Neural cell (in vitro differentiated cells): ENCODE results near the gene FLVCR1. TPM values are rescaled to one million over a fixed set of nuclear protein-coding genes. Genes with fewer than 3 reads are reported as not detected.

Source experiments
- H2AFZ ChIP-seq: fragments of 200-600, 300-800 bp; sonication (generic), shearing (Covaris generic); 2 replicates; pipeline ENCODE4 v1.6.0; 2014; ENCODE audit warnings: low read depth, mild to moderate bottlenecking, antibody characterized with exemption, low read length, moderate library complexity
- H3F3A ChIP-seq: fragments of 200-600 bp; shearing (Covaris generic); 2 replicates; pipeline ENCODE4 v1.6.1; 2016; ENCODE audit warnings: mild to moderate bottlenecking, moderate library complexity, mixed read lengths, antibody characterized with exemption, low read length; ENCODE audit not compliant: insufficient read depth, poor library complexity, severe bottlenecking
- H3K27ac ChIP-seq: fragments of 200-600, 300-800 bp; sonication (generic), shearing (Covaris generic); 2 replicates; pipeline ENCODE4 v1.5.1; 2014; ENCODE audit warnings: mild to moderate bottlenecking, low read length, moderate library complexity
- H3K27me3 ChIP-seq: fragments of 300-800, 200-600 bp; sonication (generic), shearing (Covaris generic); 2 replicates; pipeline ENCODE4 v1.6.0; 2014; ENCODE audit warnings: mild to moderate bottlenecking, low read depth, low read length, moderate library complexity; ENCODE audit not compliant: insufficient read depth
- H3K36me3 ChIP-seq: fragments of 300-800, 200-600 bp; sonication (generic), shearing (Covaris generic); 2 replicates; pipeline ENCODE4 v1.5.1; 2014; ENCODE audit warnings: mild to moderate bottlenecking, antibody characterized with exemption, low read length, moderate library complexity; ENCODE audit not compliant: insufficient read depth
- H3K4me2 ChIP-seq: fragments of 300-800, 200-600 bp; sonication (generic), shearing (Covaris generic); 2 replicates; pipeline ENCODE4 v1.6.0; 2014; ENCODE audit warnings: mild to moderate bottlenecking, low read length
- H3K4me3 ChIP-seq: fragments of 300-800, 200-600 bp; sonication (generic), shearing (Covaris generic); 2 replicates; pipeline ENCODE4 v1.5.1; 2014; ENCODE audit warnings: mild to moderate bottlenecking, low read length, moderate library complexity
- H3K79me2 ChIP-seq: fragments of 200-600 bp; shearing (Covaris generic); replicated peaks from 2 replicates; pipeline ENCODE4 v1.6.0; 2014; ENCODE audit warnings: mild to moderate bottlenecking, low read length, moderate library complexity; ENCODE audit not compliant: insufficient read depth
- H3K9ac ChIP-seq: fragments of 300-800, 200-600 bp; sonication (generic), shearing (Covaris generic); 2 replicates; pipeline ENCODE4 v1.6.1; 2016; ENCODE audit warnings: mild to moderate bottlenecking, low read length, mixed read lengths
- H3K9me2 ChIP-seq: fragments of 200-600 bp; shearing (Covaris generic); 2 replicates; pipeline ENCODE4 v1.6.1; 2016; ENCODE audit warnings: mild to moderate bottlenecking, low read length, mixed read lengths; ENCODE audit not compliant: insufficient read depth
- H3K9me3 ChIP-seq: fragments of 200-600, 300-800 bp; sonication (generic), shearing (Covaris generic); 2 replicates; pipeline ENCODE4 v1.6.1; 2016; ENCODE audit warnings: mild to moderate bottlenecking, mixed run types, low read length, moderate library complexity, mixed read lengths
- H4K20me1 ChIP-seq: fragments of 200-600 bp; shearing (Covaris generic); 2 replicates; pipeline ENCODE4 v1.6.1; 2016; ENCODE audit warnings: mild to moderate bottlenecking, mixed run types; ENCODE audit not compliant: insufficient read depth
- EP300 ChIP-seq: fragments of 450-650 bp; conservative IDR thresholded peaks from 2 replicates; pipeline ENCODE4 v1.6.1; 2014; ENCODE audit warnings: antibody characterized with exemption, mild to moderate bottlenecking, moderate library complexity; ENCODE audit not compliant: poor library complexity, severe bottlenecking
- EZH2 ChIP-seq: fragments of 200-600, 300-800 bp; shearing (Covaris generic), sonication (generic); IDR thresholded peaks from 2 replicates; pipeline ENCODE4 v1.6.1; 2014; ENCODE audit warnings: antibody characterized with exemption, low read length, borderline replicate concordance, mild to moderate bottlenecking; ENCODE audit not compliant: insufficient read depth, poor library complexity, severe bottlenecking
- MXI1 ChIP-seq: fragments of 450-650 bp; conservative IDR thresholded peaks from 2 replicates; pipeline ENCODE4 v1.6.1; 2014; ENCODE audit warnings: antibody characterized with exemption, mild to moderate bottlenecking; ENCODE audit not compliant: poor library complexity, severe bottlenecking
- POLR2AphosphoS5 ChIP-seq: IDR thresholded peaks from 2 replicates; pipeline ENCODE4 v1.6.1; 2012
- RAD21 ChIP-seq: fragments of 450-650 bp; conservative IDR thresholded peaks from 2 replicates; pipeline ENCODE4 v1.6.1; 2014; ENCODE audit warnings: antibody characterized with exemption, mild to moderate bottlenecking, moderate library complexity
- REST ChIP-seq: IDR thresholded peaks from 2 replicates; pipeline ENCODE4 v1.6.1; 2012; ENCODE audit warnings: borderline replicate concordance
- SMC3 ChIP-seq: fragments of 450-650 bp; conservative IDR thresholded peaks from 2 replicates; pipeline ENCODE4 v1.6.1; 2014; ENCODE audit warnings: antibody characterized with exemption, mild to moderate bottlenecking, moderate library complexity; ENCODE audit not compliant: poor library complexity
- TAF1 ChIP-seq: IDR thresholded peaks from 2 replicates; pipeline ENCODE4 v1.6.1; 2012; ENCODE audit warnings: low read depth
- polyA plus RNA-seq: library from polyadenylated mRNA; depleted of rRNA; stranded (reverse); fragments of >200 nt; gene quantifications from 2 replicates; pipeline ENCODE4 v1.2.3, GENCODE V29; 2014
- TF ChIP-seq, protein P1 (sequence below): fragments of 450-650 bp; IDR thresholded peaks from 2 replicates; pipeline ENCODE4 v1.5.1; 2014; ENCODE audit warnings: antibody characterized with exemption, mild to moderate bottlenecking, moderate library complexity; ENCODE audit not compliant: poor library complexity, severe bottlenecking

The FLVCR1 gene
- polyA plus RNA-seq, 1 donor from 2014 or later: 37.8 TPM

- no peaks in the 10 kb centered on the region for H3F3A ChIP-seq
- no peaks in the 10 kb centered on the region for H3K9me3 ChIP-seq
- no peak overlapping the region for H3K27ac ChIP-seq
- no peak overlapping the region for H3K9ac ChIP-seq
- no peaks in the 10 kb centered on the region for H3K9me2 ChIP-seq
- H2AFZ ChIP-seq: no peak overlapping the region
- H4K20me1 ChIP-seq: no peaks in the 10 kb centered on the region
- H3K36me3 ChIP-seq: no peaks in the 10 kb centered on the region
- no peak overlapping the region for H3K4me3 ChIP-seq
- no peaks in the 10 kb centered on the region for H3K27me3 ChIP-seq
- no peak overlapping the region for H3K4me2 ChIP-seq
- TF ChIP-seq SMC3: no peak
- TF ChIP-seq POLR2AphosphoS5: no peak
- no peak for TF ChIP-seq TAF1
- TF ChIP-seq MXI1: no peak
- TF ChIP-seq, protein P1, sequence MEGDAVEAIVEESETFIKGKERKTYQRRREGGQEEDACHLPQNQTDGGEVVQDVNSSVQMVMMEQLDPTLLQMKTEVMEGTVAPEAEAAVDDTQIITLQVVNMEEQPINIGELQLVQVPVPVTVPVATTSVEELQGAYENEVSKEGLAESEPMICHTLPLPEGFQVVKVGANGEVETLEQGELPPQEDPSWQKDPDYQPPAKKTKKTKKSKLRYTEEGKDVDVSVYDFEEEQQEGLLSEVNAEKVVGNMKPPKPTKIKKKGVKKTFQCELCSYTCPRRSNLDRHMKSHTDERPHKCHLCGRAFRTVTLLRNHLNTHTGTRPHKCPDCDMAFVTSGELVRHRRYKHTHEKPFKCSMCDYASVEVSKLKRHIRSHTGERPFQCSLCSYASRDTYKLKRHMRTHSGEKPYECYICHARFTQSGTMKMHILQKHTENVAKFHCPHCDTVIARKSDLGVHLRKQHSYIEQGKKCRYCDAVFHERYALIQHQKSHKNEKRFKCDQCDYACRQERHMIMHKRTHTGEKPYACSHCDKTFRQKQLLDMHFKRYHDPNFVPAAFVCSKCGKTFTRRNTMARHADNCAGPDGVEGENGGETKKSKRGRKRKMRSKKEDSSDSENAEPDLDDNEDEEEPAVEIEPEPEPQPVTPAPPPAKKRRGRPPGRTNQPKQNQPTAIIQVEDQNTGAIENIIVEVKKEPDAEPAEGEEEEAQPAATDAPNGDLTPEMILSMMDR: no peak
- TF ChIP-seq REST: no peak
- no peak for TF ChIP-seq RAD21
- no peak for TF ChIP-seq EZH2
- TF ChIP-seq EP300: no peak
- no peaks in the 10 kb centered on the region for H3K79me2 ChIP-seq
Measured at GRCh38 chr1:212914789-212915188, 56.7 kb downstream of the FLVCR1 start.

DNA sequence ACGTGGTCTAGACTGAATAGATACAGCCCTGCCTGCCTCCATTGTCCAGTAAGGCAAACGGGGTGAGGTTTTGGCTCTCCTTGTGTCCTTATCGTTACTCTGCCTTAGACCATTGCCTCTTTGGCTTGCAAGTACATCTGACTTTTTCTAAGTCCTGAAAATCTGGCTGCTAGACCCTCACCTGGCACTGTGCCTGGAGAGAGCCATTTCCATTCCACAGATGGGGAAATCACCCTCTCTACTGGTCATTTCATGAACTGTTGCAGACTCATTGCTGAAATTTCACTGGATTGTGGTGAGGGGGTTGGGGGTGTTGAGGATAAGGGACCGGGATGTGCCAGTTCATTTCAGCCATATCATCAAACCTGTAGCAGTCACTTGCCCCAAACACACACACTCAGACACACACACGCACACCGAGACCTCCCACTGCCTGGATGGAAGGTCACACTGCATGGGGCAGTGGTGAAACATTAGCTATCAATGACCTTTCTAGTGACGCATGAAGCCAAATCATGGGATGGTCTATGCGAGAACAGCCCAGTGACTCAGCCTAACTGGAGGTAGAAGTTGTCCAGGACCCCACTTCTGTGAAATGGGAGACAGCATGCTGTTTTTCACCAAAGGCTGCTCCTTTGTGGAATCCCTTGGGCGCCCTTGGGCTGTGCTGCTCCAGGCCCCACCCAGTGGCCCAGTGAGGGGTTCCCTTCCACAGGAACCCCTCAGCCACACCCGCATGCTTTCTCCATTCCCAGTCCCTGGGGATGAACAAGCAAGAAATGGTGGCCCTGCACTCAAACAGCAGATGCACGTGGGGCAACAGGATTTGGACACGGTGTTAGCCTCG lies 57.4 kb downstream of the FLVCR1 start:
- no peaks in the 10 kb centered on the region for H3K36me3 ChIP-seq
- no peak overlapping the region for H3K4me2 ChIP-seq
- TF ChIP-seq, protein P1: peak; percentile 32
- no peak for TF ChIP-seq MXI1
- H2AFZ ChIP-seq: no peak overlapping the region
- H3F3A ChIP-seq: no peaks in the 10 kb centered on the region
- no peaks in the 10 kb centered on the region for H3K9me2 ChIP-seq
- no peak overlapping the region for H3K27ac ChIP-seq
- H3K79me2 ChIP-seq: no peaks in the 10 kb centered on the region
- H3K9ac ChIP-seq: no peak overlapping the region
- no peaks in the 10 kb centered on the region for H4K20me1 ChIP-seq
- no peaks in the 10 kb centered on the region for H3K9me3 ChIP-seq
- H3K4me3 ChIP-seq: no peak overlapping the region
- no peaks in the 10 kb centered on the region for H3K27me3 ChIP-seq
